H1 (cell line): ENCODE data around the gene DOCK3. TPM values are rescaled to one million over a fixed set of nuclear protein-coding genes. Genes with fewer than 3 reads are reported as not detected.

Experiments used
- BRCA1 ChIP-seq: IDR thresholded peaks from 2 replicates; pipeline ENCODE4 v1.6.1; 2012; ENCODE audit warnings: low read depth, low read length, improper control_type of control experiment
- NRF1 ChIP-seq: IDR thresholded peaks from 2 replicates; pipeline ENCODE4 v1.6.1; 2011; ENCODE audit warnings: mild to moderate bottlenecking, low read depth, low read length, improper control_type of control experiment
- POU5F1 ChIP-seq: IDR thresholded peaks from 2 replicates; pipeline ENCODE4 v1.6.1; 2011; ENCODE audit warnings: low read depth, mild to moderate bottlenecking, low read length, moderate library complexity
- SIN3A ChIP-seq, 2 experiments: IDR thresholded peaks in 1 of 2; conservative IDR thresholded peaks in 1 of 2; 2 replicates each; pipeline ENCODE4 v1.6.1; 2011 to 2012; ENCODE audit warnings: low read length in 2 of 2, improper control_type of control experiment in 1 of 2, low read depth in 1 of 2, mild to moderate bottlenecking in 1 of 2
- TCF12 ChIP-seq: IDR thresholded peaks from 2 replicates; pipeline ENCODE4 v1.6.1; 2011; ENCODE audit warnings: low read depth, mild to moderate bottlenecking, low read length
- YY1 ChIP-seq: IDR thresholded peaks from 2 replicates; pipeline ENCODE4 v1.6.1; 2011; ENCODE audit warnings: low read depth, mild to moderate bottlenecking, low read length
- polyA plus RNA-seq, 7 experiments: library from polyadenylated mRNA; depleted of rRNA in 3 of 7; stranded (reverse) in 5 of 7; unstranded in 2 of 7; fragments of >200 nt in 5 of 7; fragments of 200-250 nt in 2 of 7; gene quantifications; 1 replicate in 5 of 7; 2 replicates in 1 of 7; 4 replicates in 1 of 7; pipeline versions ENCODE4 v1.2.1 to v1.2.3, GENCODE V29; 2011 to 2013; ENCODE audit warnings: missing spikeins in 2 of 7, mixed read lengths in 2 of 7
- total RNA-seq: library from RNA; stranded (reverse); fragmentation: NEBNext Ultra II Directional; extraction: Animal tissue kit (Norgen Biotek cat#: 25700); gene quantifications from 2 replicates; pipeline ENCODE4 v1.2.1, GENCODE V29; 2021

Gene DOCK3
- total and polyA plus RNA-seq, 2 of the 8 experiments (the other 6 are each of a cell fraction or from before 2014, with no cell fraction given): 2.7 to 5.0 TPM

DNA sequence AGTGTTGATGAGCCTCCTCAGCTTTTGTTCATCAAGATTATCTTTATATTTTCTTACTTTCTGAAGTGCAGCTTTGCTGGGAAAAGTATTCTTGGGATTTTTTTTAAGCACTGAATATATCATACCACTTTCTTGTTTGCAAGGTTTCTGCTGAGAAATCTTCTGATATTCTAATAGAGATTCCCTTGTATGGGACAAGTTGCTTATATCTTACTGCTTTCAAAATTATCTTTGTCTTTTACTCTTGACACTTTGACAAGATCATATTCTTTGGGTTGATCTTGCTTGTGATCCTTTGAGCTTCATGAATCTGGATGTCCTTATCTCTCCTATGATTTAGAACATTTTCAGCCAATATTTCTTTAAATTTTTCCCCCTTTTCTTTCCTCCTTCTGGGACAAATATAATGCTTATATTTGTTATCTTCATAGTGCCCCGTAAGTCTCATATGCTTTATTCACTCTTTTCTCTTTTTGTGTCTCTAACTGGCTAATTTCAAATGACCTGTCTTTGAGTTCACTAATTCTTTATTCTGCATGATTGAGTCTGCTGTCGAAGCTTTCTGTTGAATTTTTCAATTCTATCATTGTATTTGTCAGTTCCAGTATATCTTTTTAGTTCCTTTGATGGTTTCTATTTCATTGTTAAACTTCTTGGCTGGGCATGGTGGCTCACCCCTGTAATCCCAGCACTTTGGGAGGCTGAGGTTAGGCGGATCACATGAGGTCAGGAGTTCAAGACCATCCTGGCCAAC is 499.0 kb downstream of the DOCK3 start (continued):
- TF ChIP-seq POU5F1 (no peak), SIN3A (conservative IDR thresholded peaks at IDR 0.05 in 1 of 2, IDR thresholded peaks at IDR 0.05 in 1 of 2; ENCODE audit: low read depth in 1 of 2, low read length in 2 of 2) (no peak), YY1 (no peak), NRF1 (no peak), TCF12 (no peak), BRCA1 (no peak)
